Hematopoietic multipotent progenitor cell treated with erythropoietin and hydrocortisone succinate and interleukin-3 and kit ligand, for 17 days (in vitro differentiated cells): ENCODE data around the gene TNRC6C.
"Not testable (repeated sequence)": the region's sequence is repeated elsewhere in the genome, so short reads cannot be mapped to it uniquely, and the experiment has no call there.

ENCODE experiments used
- DNase-seq: peaks from one replicate; pipeline ENCODE4 v3.0.0-alpha.2; 2015; ENCODE audit warnings: low spot score

Gene TNRC6C

GRCh38 chr17:78082355-78082872 lies 123.9 kb downstream of the TNRC6C start:
- DNase-seq, result not testable (repeated sequence)

GRCh38 chr17:78082988-78083387 lies 124.5 kb downstream of the TNRC6C start:
- DNase-seq, result no peak

GRCh38 chr17:78086740-78087139 lies 128.2 kb downstream of the TNRC6C start:
- DNase-seq, result no peak

- DNase-seq, result no peak
Measured at GRCh38 chr17:78088529-78088928, 130.0 kb downstream of the TNRC6C start.

- DNase-seq, result no peak
Measured at GRCh38 chr17:78089576-78090281, 131.2 kb downstream of the TNRC6C start.

- DNase-seq, result no peak
Measured at GRCh38 chr17:78092794-78093324, 134.4 kb downstream of the TNRC6C start.

GRCh38 chr17:78095035-78095434 lies 136.5 kb downstream of the TNRC6C start:
- no peak for DNase-seq

GRCh38 chr17:78096093-78096492 lies 137.6 kb downstream of the TNRC6C start:
- DNase-seq, result no peak

- no peak for DNase-seq
Measured at GRCh38 chr17:78101112-78101511, 142.6 kb downstream of the TNRC6C start.

- DNase-seq, result no peak
Measured at GRCh38 chr17:78101542-78101941, 143.0 kb downstream of the TNRC6C start.

GRCh38 chr17:78103311-78103710 lies 144.8 kb downstream of the TNRC6C start:
- no peak for DNase-seq

GRCh38 chr17:78104540-78104941 lies 146.0 kb downstream of the TNRC6C start:
- DNase-seq, result no peak

- no peak for DNase-seq
Measured at GRCh38 chr17:78105101-78105500, 146.6 kb downstream of the TNRC6C start.

- DNase-seq, result no peak
Measured at GRCh38 chr17:78105551-78105950, 147.0 kb downstream of the TNRC6C start.

- DNase-seq, result no peak
Measured at GRCh38 chr17:78106211-78106610, 147.7 kb downstream of the TNRC6C start.

GRCh38 chr17:78107457-78107856 lies 149.0 kb downstream of the TNRC6C start:
- no peak for DNase-seq

GRCh38 chr17:78107976-78108725 lies 149.6 kb downstream of the TNRC6C start:
- DNase-seq, result no peak

- no peak for DNase-seq
Measured at GRCh38 chr17:78108726-78109488, 150.4 kb downstream of the TNRC6C start.

GRCh38 chr17:78109489-78109761 lies 150.9 kb downstream of the TNRC6C start:
- DNase-seq, result no peak

- DNase-seq, result no peak
Measured at GRCh38 chr17:78110363-78111015, 152.0 kb downstream of the TNRC6C start.

- no peak for DNase-seq
Measured at GRCh38 chr17:78111016-78111726, 152.7 kb downstream of the TNRC6C start.
